Prostate gland (tissue), 2 donors: ENCODE data around the gene ZFP3. TPM values are rescaled to one million over a fixed set of nuclear protein-coding genes. Genes with fewer than 3 reads are reported as not detected.
A peak's percentile ranks its signal among the peaks of the same experiment; 100 is the strongest.
"Not testable (repeated sequence)": the region's sequence is repeated elsewhere in the genome, so short reads cannot be mapped to it uniquely, and the experiment has no call there.

Experiments used
- DNase-seq: peaks from one replicate; pipeline ENCODE4 v3.0.0-alpha.2; 2019; ENCODE audit warnings: low spot score
- H3K27ac ChIP-seq, 2 donors: fragments of 200-600 bp; sonication (generic); 2 replicates each; pipeline ENCODE4 v1.5.1; 2017 to 2019
- H3K27me3 ChIP-seq: fragments of 200-600 bp; sonication (generic); replicated peaks from 2 replicates; pipeline ENCODE4 v1.5.1; 2019; ENCODE audit not compliant: insufficient read depth
- H3K36me3 ChIP-seq, 2 donors: fragments of 200-600 bp; sonication (generic); 1 replicate in 1 of 2; 2 replicates in 1 of 2; pipeline versions ENCODE4 v1.5.1 to v1.8.1; 2017 to 2019
- H3K4me1 ChIP-seq: fragments of 200-600 bp; sonication (generic); replicated peaks from 2 replicates; pipeline ENCODE4 v1.5.1; 2019
- H3K4me3 ChIP-seq, 2 donors: fragments of 200-600 bp; sonication (generic); 2 replicates each; pipeline ENCODE4 v1.5.1; 2017 to 2019
- H3K9me3 ChIP-seq: fragments of 200-600 bp; sonication (generic); 2 replicates; pipeline ENCODE4 v1.5.1; 2017
- POLR2A ChIP-seq: fragments of 450-650 bp; IDR thresholded peaks from one replicate; pipeline ENCODE4 v1.6.1; 2016; ENCODE audit warnings: antibody characterized with exemption, mild to moderate bottlenecking
- POLR2AphosphoS5 ChIP-seq: sonication (generic); formaldehyde crosslinking; IDR thresholded peaks from one replicate; pipeline ENCODE4 v1.6.1; 2017; ENCODE audit warnings: antibody characterized with exemption
- WGBS: methylation state at CpG from one replicate; pipeline ENCODE4 v1.1.5; 2018; 5-methylcytosine and 5-hydroxymethylcytosine counted together
- intact Hi-C: fragments of 100-400 bp; cut with DNase I; formaldehyde crosslinking; loops from one replicate; pipeline ENCODE4 v1.14.2; 2022
- total RNA-seq, 2 donors: library from RNA; depleted of rRNA; stranded (reverse); fragments of >200 nt; gene quantifications; one replicate each; pipeline ENCODE4 v1.1.0, GENCODE V29; 2016
- TF ChIP-seq, protein P1 (sequence below), 4 experiments: fragments of 200-600 bp in 2 of 4; fragments of 450-650 bp in 2 of 4; sonication (generic) in 2 of 4; IDR thresholded peaks; 1 replicate in 3 of 4; 2 replicates in 1 of 4; pipeline ENCODE4 v1.5.1; 2016 to 2019; ENCODE audit warnings: antibody characterized with exemption in 4 of 4, mild to moderate bottlenecking in 2 of 4, moderate library complexity in 2 of 4

ZFP3 gene
- total RNA-seq, 2 donors from 2014 or later = 5.4 to 8.5 TPM

DNA sequence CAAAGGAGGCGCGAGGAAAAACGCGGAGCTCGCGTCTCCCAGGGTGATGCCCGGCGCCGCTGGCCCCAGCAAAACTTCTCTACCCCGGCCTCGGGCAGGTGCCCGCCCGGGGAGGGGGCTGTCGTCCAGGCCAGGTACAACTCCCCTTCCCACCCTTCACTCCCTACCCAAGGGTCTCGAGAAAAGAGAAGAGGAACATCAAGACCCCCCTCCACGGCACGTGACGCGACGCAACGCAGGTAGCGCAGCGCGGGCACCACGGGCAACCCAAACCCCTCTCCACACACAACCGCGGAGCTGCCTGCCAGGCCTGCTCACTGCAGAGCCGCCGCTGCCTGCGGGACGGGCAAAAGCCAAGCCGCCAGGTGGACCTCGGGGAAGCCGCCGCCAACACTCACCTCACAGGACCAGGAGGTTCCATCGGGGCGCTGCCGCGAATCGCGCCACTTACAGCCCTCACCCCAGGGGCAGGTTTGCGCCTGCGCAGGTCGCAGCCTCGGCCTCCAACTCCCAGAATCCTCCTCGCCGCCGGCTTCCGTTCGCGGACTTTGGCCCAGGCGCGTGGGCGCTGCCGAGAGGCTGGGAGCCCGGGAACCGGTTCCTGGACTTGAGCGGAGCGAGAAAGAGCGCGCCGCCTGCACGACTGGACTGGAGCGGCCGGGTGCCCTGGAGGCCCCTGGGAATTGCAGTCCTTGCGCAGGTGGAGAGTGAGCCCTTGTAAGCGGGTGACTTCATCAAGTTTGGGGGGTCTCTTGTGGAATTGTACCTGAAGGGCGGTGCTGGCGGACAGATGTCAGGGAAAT lies 33.3 kb downstream of the ZFP3 start, which contains the start of gene ZNF232:
ZNF232 (minus strand) TSS at position 477 of the 803 bp plus-strand sequence; CDS start at position 421, 56 bp downstream.
- WGBS = under 1% methylated on average over 33 of the region's 69 CpGs
- H3K4me1 ChIP-seq = no peaks in the 10 kb centered on the region
- TF ChIP-seq, protein P1, sequence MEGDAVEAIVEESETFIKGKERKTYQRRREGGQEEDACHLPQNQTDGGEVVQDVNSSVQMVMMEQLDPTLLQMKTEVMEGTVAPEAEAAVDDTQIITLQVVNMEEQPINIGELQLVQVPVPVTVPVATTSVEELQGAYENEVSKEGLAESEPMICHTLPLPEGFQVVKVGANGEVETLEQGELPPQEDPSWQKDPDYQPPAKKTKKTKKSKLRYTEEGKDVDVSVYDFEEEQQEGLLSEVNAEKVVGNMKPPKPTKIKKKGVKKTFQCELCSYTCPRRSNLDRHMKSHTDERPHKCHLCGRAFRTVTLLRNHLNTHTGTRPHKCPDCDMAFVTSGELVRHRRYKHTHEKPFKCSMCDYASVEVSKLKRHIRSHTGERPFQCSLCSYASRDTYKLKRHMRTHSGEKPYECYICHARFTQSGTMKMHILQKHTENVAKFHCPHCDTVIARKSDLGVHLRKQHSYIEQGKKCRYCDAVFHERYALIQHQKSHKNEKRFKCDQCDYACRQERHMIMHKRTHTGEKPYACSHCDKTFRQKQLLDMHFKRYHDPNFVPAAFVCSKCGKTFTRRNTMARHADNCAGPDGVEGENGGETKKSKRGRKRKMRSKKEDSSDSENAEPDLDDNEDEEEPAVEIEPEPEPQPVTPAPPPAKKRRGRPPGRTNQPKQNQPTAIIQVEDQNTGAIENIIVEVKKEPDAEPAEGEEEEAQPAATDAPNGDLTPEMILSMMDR (IDR thresholded peaks at IDR 0.05) = peak in 3 of 4 experiments; percentile 13 to 40 (median 32)
- TF ChIP-seq POLR2AphosphoS5 = peak; percentile 98
- peak; percentile 51 for TF ChIP-seq POLR2A
- intact Hi-C loops = no loop called here
- H3K27ac ChIP-seq = peak within 1 kb of the TSS; percentile 59 to 73
- peak within 1 kb of the TSS; percentile 77 to 82 for H3K4me3 ChIP-seq
- H3K9me3 ChIP-seq = no peaks in the 10 kb centered on the region
- peak; percentile 94 for DNase-seq
- peaks cover 11% of the 10 kb centered on the region for H3K27me3 ChIP-seq
- H3K36me3 ChIP-seq = no peaks in the 10 kb centered on the region

DNA sequence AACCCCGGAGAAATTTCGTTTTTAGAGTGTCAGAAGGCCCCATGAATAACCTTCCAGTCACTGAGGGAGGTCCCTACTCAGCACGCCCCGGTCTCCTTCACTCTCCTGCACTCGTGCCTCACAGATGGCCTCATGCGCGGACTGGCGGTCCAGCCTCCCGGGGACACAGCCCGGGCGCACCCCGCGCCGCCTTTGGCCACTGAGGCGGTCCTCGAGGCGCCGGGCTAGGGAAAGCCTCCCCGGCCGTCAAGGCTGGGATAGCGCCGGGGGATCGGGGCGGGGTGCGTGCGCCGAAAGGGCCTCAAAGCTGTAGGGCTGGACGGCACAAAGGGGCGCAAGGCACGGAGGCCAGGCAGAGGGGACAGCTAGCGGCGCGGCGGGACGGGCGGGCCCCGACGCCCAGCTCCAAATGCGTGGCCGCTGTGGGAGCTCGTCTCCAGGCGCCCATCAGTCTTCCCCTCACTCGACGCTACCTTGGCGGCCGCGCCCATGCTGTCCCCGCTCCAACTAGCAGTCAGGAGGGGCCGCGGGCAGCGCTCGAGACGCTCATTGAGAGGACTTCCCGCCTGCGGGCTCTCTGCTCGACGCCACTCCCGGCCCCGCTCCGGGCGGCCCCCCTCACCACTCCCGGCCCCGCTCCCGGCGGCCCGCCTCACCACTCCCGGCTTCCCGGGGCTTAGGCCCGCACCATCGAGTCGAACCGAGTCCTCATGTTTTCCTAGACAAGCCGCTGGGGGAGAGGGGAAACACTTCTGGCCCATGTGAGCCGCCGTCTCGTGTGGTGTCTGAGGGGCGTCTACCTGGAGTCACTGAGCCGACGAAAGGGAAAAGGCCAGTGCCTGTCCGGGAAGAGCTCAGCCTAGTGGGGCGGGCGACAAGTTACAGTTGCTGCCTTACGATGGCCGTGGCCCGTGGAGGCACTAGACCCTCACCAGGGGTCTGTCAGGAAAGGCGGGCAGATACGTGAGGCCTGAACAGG lies 37.7 kb downstream of the ZFP3 start, which contains the start of gene USP6:
USP6 (plus strand) TSS at position 360 of the 979 bp plus-strand sequence. CDS start 14,336 bp downstream, outside the sequence.
- Histone ChIP-seq H3K9me3 (no peaks in the 10 kb centered on the region), H3K4me1 (no peaks in the 10 kb centered on the region), H3K4me3 (peak within 1 kb of the TSS in 1 of 2 donors; percentile 28), H3K27me3 (peaks cover 11% of the 10 kb centered on the region), H3K36me3 (no peaks in the 10 kb centered on the region), H3K27ac (peak within 1 kb of the TSS in 1 of 2 donors; percentile 54)
- TF ChIP-seq POLR2AphosphoS5 = no peak
- TF ChIP-seq, protein P1 (IDR thresholded peaks at IDR 0.05) = no peak
- TF ChIP-seq POLR2A = no peak
- no peak for DNase-seq
- intact Hi-C loops = no loop called here
- 24% methylated on average over 70 of the region's 87 CpGs for WGBS

DNA sequence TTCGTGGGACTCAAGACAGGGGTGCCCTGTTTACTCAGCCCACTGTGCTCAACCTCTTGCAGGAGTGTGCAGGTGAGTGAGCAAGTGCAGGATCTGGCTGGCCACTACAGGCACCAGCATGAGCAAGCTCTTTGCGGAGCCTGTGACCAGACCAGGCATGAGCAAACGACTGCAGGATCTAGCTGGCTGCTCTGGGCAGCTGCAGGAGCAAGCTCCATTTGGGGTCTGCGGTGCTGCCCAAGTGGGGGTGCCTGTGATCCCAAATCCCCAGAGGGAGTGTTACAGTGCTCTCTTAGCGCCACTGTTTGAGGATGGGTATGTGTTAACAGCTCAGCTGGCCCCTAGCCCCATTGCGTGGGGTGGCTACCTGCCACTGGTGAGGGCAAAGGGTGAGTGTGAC lies 40.0 kb downstream of the ZFP3 start:
- no peaks in the 10 kb centered on the region for H3K36me3 ChIP-seq
- WGBS = 90% methylated on average over 6 of the region's 6 CpGs
- no peaks in the 10 kb centered on the region for H3K9me3 ChIP-seq
- peaks cover 11% of the 10 kb centered on the region for H3K27me3 ChIP-seq
- no peak overlapping the region for H3K4me3 ChIP-seq
- H3K27ac ChIP-seq = no peak overlapping the region
- TF ChIP-seq, protein P1 (IDR thresholded peaks at IDR 0.05) = no peak
- no peak for TF ChIP-seq POLR2AphosphoS5
- no peak for TF ChIP-seq POLR2A
- H3K4me1 ChIP-seq = no peaks in the 10 kb centered on the region
- intact Hi-C loops = no loop called here
- DNase-seq = no peak

DNA sequence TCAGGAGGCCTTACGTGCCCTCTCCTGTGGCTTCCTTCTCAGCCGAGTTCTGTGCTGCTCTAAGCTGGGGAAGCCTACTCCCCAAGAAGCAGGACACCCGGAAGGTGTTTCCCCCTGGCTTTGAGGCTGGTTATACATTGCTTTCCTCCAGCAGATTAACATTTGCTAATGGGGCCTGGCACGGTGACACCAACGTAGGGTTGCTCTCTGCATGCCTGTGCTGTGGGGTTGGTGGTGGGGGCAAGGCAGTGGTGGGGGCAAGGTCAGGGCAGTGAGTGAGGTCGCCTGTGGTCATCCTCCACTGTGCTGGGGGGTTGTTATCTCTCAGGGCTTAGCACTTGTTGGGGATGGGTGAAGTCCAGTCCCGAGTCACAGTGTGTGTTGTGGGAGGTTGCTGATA lies 41.8 kb downstream of the ZFP3 start:
- Histone ChIP-seq H3K36me3 (no peaks in the 10 kb centered on the region), H3K9me3 (no peaks in the 10 kb centered on the region), H3K4me1 (no peaks in the 10 kb centered on the region), H3K27me3 (peaks cover 11% of the 10 kb centered on the region), H3K27ac (no peak overlapping the region), H3K4me3 (no peak overlapping the region)
- intact Hi-C loops = no loop called here
- 86% methylated on average over 7 of the region's 7 CpGs for WGBS
- TF ChIP-seq, protein P1 (IDR thresholded peaks at IDR 0.05) = no peak
- TF ChIP-seq POLR2AphosphoS5 = no peak
- no peak for DNase-seq

DNA sequence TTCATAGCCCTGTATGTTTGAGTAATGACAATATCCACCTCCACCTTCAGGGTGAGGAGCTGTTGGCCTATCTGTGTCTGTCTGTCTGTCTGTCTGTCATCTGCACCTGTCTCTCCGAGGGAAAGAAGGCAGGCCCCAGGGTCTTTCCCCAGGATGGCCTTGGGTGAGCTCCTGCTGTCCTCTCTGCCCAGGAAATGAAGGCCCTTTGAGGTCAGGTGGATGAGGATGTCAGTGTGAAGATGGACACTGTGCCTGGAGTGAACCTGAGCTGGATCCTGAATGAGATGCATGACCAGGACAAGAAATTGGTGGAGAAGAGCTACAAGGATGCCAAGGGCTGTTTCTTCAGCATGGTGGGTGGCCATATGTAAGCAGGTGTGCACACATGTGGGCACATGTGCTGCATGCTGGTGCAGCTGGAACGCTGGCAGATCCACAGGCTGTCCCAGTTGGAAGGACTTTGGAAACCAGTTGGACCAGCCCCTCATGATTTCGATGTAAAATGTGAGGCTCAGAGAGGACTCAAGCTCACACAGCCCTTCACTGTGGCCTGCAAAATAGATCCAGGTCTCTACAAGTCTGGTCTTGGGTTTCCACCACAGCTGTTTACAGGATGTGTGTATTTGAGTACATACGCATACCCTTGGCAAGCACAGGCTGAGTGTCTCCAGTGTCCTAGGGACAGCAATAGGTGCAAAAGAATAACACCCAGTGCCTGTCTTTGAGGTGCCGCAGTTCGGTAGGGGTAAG lies 42.3 kb downstream of the ZFP3 start:
- DNase-seq, H3K27ac ChIP-seq, H3K4me1 ChIP-seq, H3K27me3 ChIP-seq, H3K9me3 ChIP-seq, H3K4me3 ChIP-seq, intact Hi-C loops, H3K36me3 ChIP-seq: not testable (repeated sequence)
- 74% methylated on average over 6 of the region's 6 CpGs for WGBS
